Heart right ventricle (tissue), 16 donors: ENCODE results near the gene YWHAE. TPM values are rescaled to one million over a fixed set of nuclear protein-coding genes. Genes with fewer than 3 reads are reported as not detected.
"Not testable (repeated sequence)": the region's sequence is repeated elsewhere in the genome, so short reads cannot be mapped to it uniquely, and the experiment has no call there.

Experiments
- ATAC-seq, 8 donors: fragments of 200-7000 bp; cut with Tn5 transposase; one replicate each; pipeline ENCODE4 v1.9.1; 2020; ENCODE audit warnings: mild to moderate bottlenecking in 8 of 8, moderate library complexity in 8 of 8, moderate number of reproducible peaks in 1 of 8
- DNase-seq, 2 donors: peaks; one replicate each; pipeline ENCODE4 v3.0.0-alpha.2; 2020
- H3K27ac ChIP-seq, 10 donors: fragments of 200-600 bp; sonication (generic) in 2 of 10; one replicate each; pipeline versions ENCODE4 v1.5.0 to v1.8.0; 2020 to 2022; ENCODE audit warnings: mild to moderate bottlenecking in 3 of 10
- H3K27me3 ChIP-seq, 7 donors: fragments of 200-600 bp; one replicate each; pipeline ENCODE4 v1.8.0; 2021 to 2022; ENCODE audit warnings: mild to moderate bottlenecking in 2 of 7
- H3K36me3 ChIP-seq, 9 donors: fragments of 200-600 bp; sonication (generic) in 1 of 9; one replicate each; pipeline versions ENCODE4 v1.5.0 to v1.8.0; 2020 to 2022; ENCODE audit warnings: mild to moderate bottlenecking in 2 of 9
- H3K4me1 ChIP-seq, 9 donors: fragments of 200-600 bp; sonication (generic) in 1 of 9; one replicate each; pipeline versions ENCODE4 v1.5.0 to v1.8.0; 2020 to 2022; ENCODE audit warnings: mild to moderate bottlenecking in 4 of 9
- H3K4me3 ChIP-seq, 10 donors: fragments of 200-600 bp; sonication (generic) in 2 of 10; one replicate each; pipeline versions ENCODE4 v1.5.0 to v1.8.0; 2020 to 2022; ENCODE audit warnings: mild to moderate bottlenecking in 7 of 10, moderate library complexity in 2 of 10
- H3K9me3 ChIP-seq, 11 donors: fragments of 200-600 bp in 10 of 11; sonication (generic) in 2 of 11; one replicate each; pipeline versions ENCODE4 v1.5.0 to v1.8.0; 2013 to 2022; ENCODE audit warnings: mild to moderate bottlenecking in 2 of 11, control low read depth in 1 of 11, moderate library complexity in 1 of 11
- CTCF ChIP-seq, 9 donors: fragments of 200-600 bp; sonication (generic) in 2 of 9; IDR thresholded peaks; one replicate each; pipeline versions ENCODE4 v1.5.0 to v1.8.0; 2021 to 2022; ENCODE audit warnings: antibody characterized with exemption in 9 of 9, mild to moderate bottlenecking in 5 of 9, moderate library complexity in 1 of 9
- WGBS, 2 donors: extraction: QIAGEN DNeasy Blood & Tissue Kit; methylation state at CpG; one replicate each; pipeline ENCODE4 v1.1.7; 2013; ENCODE audit warnings: inconsistent platforms in 1 of 2; 5-methylcytosine and 5-hydroxymethylcytosine counted together
- intact Hi-C, 10 donors: fragments of 100-400 bp; cut with DNase I; formaldehyde crosslinking; loops; one replicate each; pipeline versions ENCODE4 v1.11.1 to v1.14.2; 2022
- polyA plus RNA-seq, 2 donors: library from polyadenylated mRNA; stranded (reverse); fragments of 200-250 nt; gene quantifications; one replicate each; pipeline ENCODE4 v1.2.3, GENCODE V29; 2013
- total RNA-seq, 10 donors: library from RNA; stranded (reverse); fragmentation: NEBNext Ultra II Directional in 3 of 10; extraction: Animal tissue kit (Norgen Biotek cat#: 25700) in 3 of 10; gene quantifications; one replicate each; pipeline versions ENCODE4 v1.2.1 to v1.2.4, GENCODE V29; 2021 to 2023
- donor health status: Arrhythmogenic right ventricular cardiomyopathy.
- donor health status: ischemic (EF 13 %, LVEDD 7.1; RV severe dilation, severe dysfunction).
- donor health status: healthy with polysubstance abuse.
- donor health status: DM: no; HTN: yes; CAD: no.
- donor health status: DM: no; HTN: no; CAD: no.
- donor health status: ischemic (EF 25% LVEDD 6.9; RV normal size, moderate dysfunction).
- donor health status: ischemic (EF 25% LVEDD 5.7; RV mildly dilated, moderate dysfunction).
- donor health status: healthy.
- donor health status: DM: yes; HTN: yes; CAD: no.
- donor health status: Ischemic cardiomyopathy.
- donor health status: ischemic (EF 35%, LVEDD 5.7; RV mildly dilated, moderate dysfunction).
- donor health status: nonischemic (EF 11% LVEDD 7.7; RV severe dilation, severe dysfunction).
- donor health status: DM: yes; HTN: yes; CAD: no.
- donor health status: PGD.
- donor health status: ischemic (EF 29% LVEDD 5.4; RV normal size, mild dysfunction).
- donor health status: nonischemic (EF 23%, LVEDD 6.1; RV moderate dilation, normal function).

YWHAE gene
- total and polyA plus RNA-seq, 12 donors, result 478 to 791 (median 614) TPM

- WGBS, 2 donors, result 90 to 91% methylated on average over 12 of the region's 12 CpGs
- peaks cover 0 to 46% (median 0%) of the 10 kb centered on the region in 9 donors for H3K36me3 ChIP-seq
- peak overlapping the region in 6 of 10 donors; percentile 9 to 87 (median 70) for H3K27ac ChIP-seq
- no peak for TF ChIP-seq CTCF (IDR thresholded peaks at IDR 0.05)
- H3K4me1 ChIP-seq, result peaks cover 9 to 61% (median 53%) of the 10 kb centered on the region in 9 donors
- no peak for ATAC-seq
- no peaks in the 10 kb centered on the region for H3K9me3 ChIP-seq
- no peak overlapping the region for H3K4me3 ChIP-seq
- no peaks in the 10 kb centered on the region for H3K27me3 ChIP-seq
- no peak for DNase-seq
- intact Hi-C loops, result loop anchor here in 1 of 10 donors (5.0 kb wide), 1 partner anchor 74 kb away; no protein-coding TSS in a partner anchor
These were observed 46.2 kb upstream of the YWHAE start for GRCh38 chr17:1446201-1446600.

GRCh38 chr17:1445695-1446094, 45.7 kb upstream of the YWHAE start:
- Histone ChIP-seq H3K4me1 (peaks cover 9 to 60% (median 51%) of the 10 kb centered on the region in 9 donors), H3K27ac (peak overlapping the region in 2 of 10 donors; percentile 68 to 87), H3K36me3 (peaks cover 0 to 46% (median 0%) of the 10 kb centered on the region in 9 donors)
- not testable (repeated sequence) for H3K4me3 ChIP-seq, H3K9me3 ChIP-seq, H3K27me3 ChIP-seq, ATAC-seq, DNase-seq
- intact Hi-C loops, result loop anchor here in 1 of 10 donors (5.0 kb wide), 1 partner anchor 73 kb away; no protein-coding TSS in a partner anchor
- WGBS, 2 donors, result 84 to 92% methylated on average over 4 of the region's 4 CpGs

GRCh38 chr17:1442721-1443120, 42.7 kb upstream of the YWHAE start:
- DNase-seq, H3K27me3 ChIP-seq, ATAC-seq, H3K9me3 ChIP-seq, H3K4me3 ChIP-seq, H3K27ac ChIP-seq, intact Hi-C loops: not testable (repeated sequence)
- WGBS, 2 donors, result 95 to 96% methylated on average over 6 of the region's 6 CpGs
- H3K4me1 ChIP-seq, result peaks cover 4 to 51% (median 34%) of the 10 kb centered on the region in 9 donors
- H3K36me3 ChIP-seq, result peaks cover 0 to 44% (median 0%) of the 10 kb centered on the region in 9 donors

GRCh38 chr17:1442187-1442586, 42.2 kb upstream of the YWHAE start:
- DNase-seq (no peak), ATAC-seq (no peak)
- intact Hi-C loops, result no loop called here
- peaks cover 0 to 48% (median 0%) of the 10 kb centered on the region in 9 donors for H3K36me3 ChIP-seq
- no peak overlapping the region for H3K4me3 ChIP-seq
- H3K27me3 ChIP-seq, result no peaks in the 10 kb centered on the region
- 96 to 97% methylated on average over 4 of the region's 4 CpGs for WGBS, 2 donors
- H3K9me3 ChIP-seq, result no peaks in the 10 kb centered on the region
- H3K4me1 ChIP-seq, result peaks cover 0 to 50% (median 28%) of the 10 kb centered on the region in 9 donors
- H3K27ac ChIP-seq, result no peak overlapping the region
- no peak for TF ChIP-seq CTCF (IDR thresholded peaks at IDR 0.05)

- 94 to 97% methylated on average over 8 of the region's 8 CpGs for WGBS, 2 donors
- H3K9me3 ChIP-seq, result no peaks in the 10 kb centered on the region
- ATAC-seq (no peak), DNase-seq (no peak)
- peaks cover 0 to 44% (median 22%) of the 10 kb centered on the region in 9 donors for H3K4me1 ChIP-seq
- H3K27ac ChIP-seq, result no peak overlapping the region
- peaks cover 0 to 60% (median 11%) of the 10 kb centered on the region in 9 donors for H3K36me3 ChIP-seq
- H3K4me3 ChIP-seq, result no peak overlapping the region
- intact Hi-C loops, result no loop called here
- no peak for TF ChIP-seq CTCF (IDR thresholded peaks at IDR 0.05)
- H3K27me3 ChIP-seq, result no peaks in the 10 kb centered on the region
These were observed 40.9 kb upstream of the YWHAE start for GRCh38 chr17:1440921-1441320.
